Measurements from ENCODE around the gene CLTA. TPM values are rescaled to one million over a fixed set of nuclear protein-coding genes. Genes with fewer than 3 reads are reported as not detected.
"Not testable (repeated sequence)": the region's sequence is repeated elsewhere in the genome, so short reads cannot be mapped to it uniquely, and the experiment has no call there.

CLTA gene
- total and polyA plus RNA-seq, 2 donors = 131 to 199 TPM

DNA sequence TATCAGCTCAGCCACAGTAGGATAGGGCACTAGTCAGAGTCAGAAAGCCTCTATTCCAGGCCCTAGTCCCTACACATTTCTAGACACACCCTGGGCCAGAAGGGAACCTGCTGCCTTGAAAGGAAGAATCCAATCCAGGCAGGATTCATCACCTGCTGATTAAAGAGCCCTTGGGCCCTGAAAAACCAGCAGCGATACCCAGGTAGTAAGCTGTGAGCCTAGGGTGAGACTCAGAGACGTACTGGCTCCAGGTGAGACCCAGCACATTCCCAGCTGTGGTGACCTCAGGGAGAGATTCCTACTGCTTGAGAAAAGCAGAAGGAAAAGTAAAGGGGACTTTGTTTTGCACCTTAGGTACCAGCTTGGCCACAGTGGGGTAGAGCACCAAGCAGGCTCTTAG is 16.9 kb upstream of the CLTA start:
- WGBS = over 99% methylated on average over 2 of the region's 2 CpGs
- Histone ChIP-seq H3K4me3 (ENCODE audit: low read length in 2 of 2) (no peak overlapping the region), H3K27me3 (ENCODE audit: control insufficient read depth in 2 of 2, insufficient read depth in 1 of 2, low read length in 1 of 2) (no peaks in the 10 kb centered on the region), H3K4me1 (ENCODE audit: control insufficient read depth in 2 of 2, insufficient read depth in 2 of 2, low read length in 2 of 2) (no peaks in the 10 kb centered on the region), H3K36me3 (ENCODE audit: control insufficient read depth in 2 of 2, insufficient read depth in 2 of 2, low read length in 1 of 2) (no peaks in the 10 kb centered on the region), H3K9me3 (ENCODE audit: control insufficient read depth in 2 of 2, insufficient read depth in 1 of 2, low read length in 1 of 2) (no peaks in the 10 kb centered on the region), H3K27ac (ENCODE audit: low read depth in 1 of 2, low read length in 1 of 2) (no peak overlapping the region)
- DNase-seq (ENCODE audit: low read depth in 6 of 9, low spot score in 9 of 9) = no peak

DNA sequence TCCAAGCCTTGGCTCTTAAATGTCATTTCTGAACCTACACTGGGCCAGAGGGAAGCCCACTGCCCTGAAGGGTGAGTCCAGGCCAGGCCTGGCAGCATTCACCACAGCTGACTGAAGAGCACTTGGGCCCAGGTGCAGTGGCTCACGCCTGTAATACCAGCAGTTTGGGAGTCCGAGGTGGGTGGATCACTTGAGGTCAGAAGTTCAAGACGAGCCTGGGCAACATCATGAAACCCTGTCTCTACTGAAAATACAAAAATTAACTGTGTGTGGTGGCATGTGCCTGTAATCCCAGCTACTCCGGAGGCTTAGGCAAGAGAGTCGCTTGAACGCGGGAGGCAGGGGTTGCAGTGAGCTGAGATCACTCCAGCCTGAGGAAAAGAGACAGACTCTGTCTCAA is 16.4 kb upstream of the CLTA start:
- no peak for DNase-seq (ENCODE audit: low read depth in 6 of 9, low spot score in 9 of 9)
- no peak overlapping the region for H3K27ac ChIP-seq (ENCODE audit: low read depth in 1 of 2, low read length in 1 of 2)
- no peaks in the 10 kb centered on the region for H3K9me3 ChIP-seq (ENCODE audit: control insufficient read depth in 2 of 2, insufficient read depth in 1 of 2, low read length in 1 of 2)
- H3K36me3 ChIP-seq (ENCODE audit: control insufficient read depth in 2 of 2, insufficient read depth in 2 of 2, low read length in 1 of 2) = no peaks in the 10 kb centered on the region
- WGBS = 93% methylated on average over 7 of the region's 7 CpGs
- no peaks in the 10 kb centered on the region for H3K27me3 ChIP-seq (ENCODE audit: control insufficient read depth in 2 of 2, insufficient read depth in 1 of 2, low read length in 1 of 2)
- no peak overlapping the region for H3K4me3 ChIP-seq (ENCODE audit: low read length in 2 of 2)
- no peaks in the 10 kb centered on the region for H3K4me1 ChIP-seq (ENCODE audit: control insufficient read depth in 2 of 2, insufficient read depth in 2 of 2, low read length in 2 of 2)

DNA sequence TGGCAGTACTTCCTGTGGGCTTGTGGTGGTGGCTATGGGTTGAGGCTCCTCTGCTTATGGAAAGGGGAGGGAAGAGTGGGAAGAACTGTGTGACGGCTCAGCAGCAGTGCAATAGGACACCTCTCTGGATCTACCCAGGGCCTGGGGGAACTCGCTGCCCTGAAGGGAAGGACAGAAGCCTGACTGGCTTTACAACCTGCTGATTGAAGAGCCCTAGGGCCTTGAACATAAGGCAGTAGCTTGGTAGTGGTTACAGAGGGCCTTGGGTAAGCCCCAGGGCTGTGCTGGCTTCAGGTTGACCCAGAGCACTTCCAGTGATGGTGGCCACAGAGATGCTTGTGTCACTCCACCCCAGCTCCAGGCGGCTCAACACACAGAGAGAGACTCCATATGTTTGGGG is 16.0 kb upstream of the CLTA start:
- 96% methylated on average over 3 of the region's 3 CpGs for WGBS
- no peaks in the 10 kb centered on the region for H3K27me3 ChIP-seq (ENCODE audit: control insufficient read depth in 2 of 2, insufficient read depth in 1 of 2, low read length in 1 of 2)
- no peak for DNase-seq (ENCODE audit: low read depth in 6 of 9, low spot score in 9 of 9)

DNA sequence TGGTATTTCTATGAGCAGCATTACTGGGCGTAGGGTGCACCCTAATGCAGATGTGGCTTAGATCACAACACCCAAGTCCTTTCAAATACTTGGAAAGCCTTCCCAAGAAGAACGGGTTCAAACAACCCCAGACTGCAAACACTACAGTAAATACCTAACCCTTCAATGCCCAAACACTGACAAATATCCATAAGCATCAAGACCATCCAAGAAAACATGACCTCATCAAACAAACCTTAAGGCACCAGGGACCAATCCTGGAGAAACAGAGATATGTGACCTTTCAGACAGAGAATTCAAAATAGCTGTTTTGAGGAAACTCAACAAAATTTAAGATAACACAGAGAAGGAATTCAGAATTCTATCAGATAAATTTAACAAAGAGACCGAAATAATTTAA is 15.5 kb upstream of the CLTA start:
- not testable (repeated sequence) for H3K9me3 ChIP-seq (ENCODE audit: control insufficient read depth in 2 of 2, insufficient read depth in 1 of 2, low read length in 1 of 2); H3K36me3 ChIP-seq (ENCODE audit: control insufficient read depth in 2 of 2, insufficient read depth in 2 of 2, low read length in 1 of 2); H3K27me3 ChIP-seq (ENCODE audit: control insufficient read depth in 2 of 2, insufficient read depth in 1 of 2, low read length in 1 of 2); H3K27ac ChIP-seq (ENCODE audit: low read depth in 1 of 2, low read length in 1 of 2); H3K4me1 ChIP-seq (ENCODE audit: control insufficient read depth in 2 of 2, insufficient read depth in 2 of 2, low read length in 2 of 2); H3K4me3 ChIP-seq (ENCODE audit: low read length in 2 of 2); DNase-seq (ENCODE audit: low read depth in 6 of 9, low spot score in 9 of 9)
- 95% methylated on average over 3 of the region's 3 CpGs for WGBS

More for the DNA sequence above, 16.0 kb upstream of the CLTA start:
- Histone ChIP-seq H3K4me3 (ENCODE audit: low read length in 2 of 2) (no peak overlapping the region), H3K9me3 (ENCODE audit: control insufficient read depth in 2 of 2, insufficient read depth in 1 of 2, low read length in 1 of 2) (no peaks in the 10 kb centered on the region), H3K36me3 (ENCODE audit: control insufficient read depth in 2 of 2, insufficient read depth in 2 of 2, low read length in 1 of 2) (no peaks in the 10 kb centered on the region), H3K4me1 (ENCODE audit: control insufficient read depth in 2 of 2, insufficient read depth in 2 of 2, low read length in 2 of 2) (no peaks in the 10 kb centered on the region), H3K27ac (ENCODE audit: low read depth in 1 of 2, low read length in 1 of 2) (no peak overlapping the region)

DNA sequence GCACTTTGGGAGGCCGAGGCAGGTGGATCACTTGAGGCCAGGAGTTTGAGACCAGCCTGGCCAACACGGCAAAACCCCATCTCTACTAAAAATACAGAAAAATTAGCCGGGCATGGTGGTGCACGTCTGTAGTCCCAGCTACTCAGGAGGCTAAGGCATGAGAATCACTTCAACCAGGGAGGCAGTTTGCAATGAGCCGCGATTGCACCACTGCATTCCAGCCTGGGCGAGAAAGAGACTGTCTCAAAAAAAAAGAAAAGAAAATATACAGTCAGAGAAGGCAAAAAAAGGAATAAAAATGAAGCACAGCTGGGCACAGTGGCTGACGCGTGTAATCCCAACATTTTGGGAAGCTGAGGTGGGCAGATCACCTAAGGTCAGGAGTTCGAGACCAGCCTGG is 14.2 kb upstream of the CLTA start:
- H3K36me3 ChIP-seq (ENCODE audit: control insufficient read depth in 2 of 2, insufficient read depth in 2 of 2, low read length in 1 of 2); H3K27me3 ChIP-seq (ENCODE audit: control insufficient read depth in 2 of 2, insufficient read depth in 1 of 2, low read length in 1 of 2); H3K27ac ChIP-seq (ENCODE audit: low read depth in 1 of 2, low read length in 1 of 2); H3K4me1 ChIP-seq (ENCODE audit: control insufficient read depth in 2 of 2, insufficient read depth in 2 of 2, low read length in 2 of 2); DNase-seq (ENCODE audit: low read depth in 6 of 9, low spot score in 9 of 9); H3K4me3 ChIP-seq (ENCODE audit: low read length in 2 of 2); H3K9me3 ChIP-seq (ENCODE audit: control insufficient read depth in 2 of 2, insufficient read depth in 1 of 2, low read length in 1 of 2): not testable (repeated sequence)
- WGBS = 97% methylated on average over 10 of the region's 10 CpGs

DNA sequence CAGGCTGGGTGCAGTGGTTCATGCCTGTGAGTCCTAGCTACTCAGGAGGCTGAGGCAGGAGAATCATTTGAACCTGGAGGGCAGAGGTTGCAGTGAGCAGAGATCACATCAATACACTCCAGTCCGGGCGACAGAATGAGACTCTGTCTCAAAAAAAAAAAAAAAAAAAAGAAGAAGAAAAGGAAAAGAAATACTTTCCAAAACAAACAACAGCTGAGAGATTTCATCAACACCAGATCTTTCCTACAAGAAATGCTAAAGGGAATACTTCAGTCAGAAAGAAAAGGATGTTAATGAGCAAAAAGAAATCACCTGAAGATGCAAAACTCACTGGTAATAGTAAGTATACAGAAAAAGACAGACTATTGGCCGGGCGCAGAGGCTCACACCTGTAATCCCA is 13.2 kb upstream of the CLTA start:
- H3K4me1 ChIP-seq (ENCODE audit: control insufficient read depth in 2 of 2, insufficient read depth in 2 of 2, low read length in 2 of 2) = no peaks in the 10 kb centered on the region
- no peaks in the 10 kb centered on the region for H3K27me3 ChIP-seq (ENCODE audit: control insufficient read depth in 2 of 2, insufficient read depth in 1 of 2, low read length in 1 of 2)
- no peaks in the 10 kb centered on the region for H3K36me3 ChIP-seq (ENCODE audit: control insufficient read depth in 2 of 2, insufficient read depth in 2 of 2, low read length in 1 of 2)
- no peak overlapping the region for H3K27ac ChIP-seq (ENCODE audit: low read depth in 1 of 2, low read length in 1 of 2)
- WGBS = 98% methylated on average over 4 of the region's 4 CpGs
- no peaks in the 10 kb centered on the region for H3K9me3 ChIP-seq (ENCODE audit: control insufficient read depth in 2 of 2, insufficient read depth in 1 of 2, low read length in 1 of 2)
- no peak for DNase-seq (ENCODE audit: low read depth in 6 of 9, low spot score in 9 of 9)
- H3K4me3 ChIP-seq (ENCODE audit: low read length in 2 of 2) = no peak overlapping the region

DNA sequence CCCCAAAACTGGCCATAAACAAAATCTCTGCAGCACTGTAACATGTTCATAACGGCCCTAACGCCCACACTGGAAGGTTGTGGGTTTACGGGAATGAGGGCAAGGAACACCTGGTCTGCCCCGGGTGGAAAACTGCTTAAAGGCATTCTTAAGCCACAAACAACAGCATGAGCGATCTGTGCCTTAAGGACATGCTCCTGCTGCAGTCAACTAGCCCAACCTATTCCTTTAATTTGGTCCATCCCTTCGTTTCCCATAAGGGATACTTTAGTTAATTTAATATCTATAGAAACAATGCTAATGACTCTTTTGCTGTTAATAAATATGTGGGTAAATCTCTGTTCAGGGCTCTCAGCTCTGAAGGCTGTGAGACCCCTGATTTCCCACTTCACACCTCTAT is 10.5 kb upstream of the CLTA start:
- not testable (repeated sequence) for H3K4me3 ChIP-seq (ENCODE audit: low read length in 2 of 2); DNase-seq (ENCODE audit: low read depth in 6 of 9, low spot score in 9 of 9); H3K36me3 ChIP-seq (ENCODE audit: control insufficient read depth in 2 of 2, insufficient read depth in 2 of 2, low read length in 1 of 2); H3K27ac ChIP-seq (ENCODE audit: low read depth in 1 of 2, low read length in 1 of 2); H3K4me1 ChIP-seq (ENCODE audit: control insufficient read depth in 2 of 2, insufficient read depth in 2 of 2, low read length in 2 of 2); H3K27me3 ChIP-seq (ENCODE audit: control insufficient read depth in 2 of 2, insufficient read depth in 1 of 2, low read length in 1 of 2); H3K9me3 ChIP-seq (ENCODE audit: control insufficient read depth in 2 of 2, insufficient read depth in 1 of 2, low read length in 1 of 2)
- 92% methylated on average over 6 of the region's 6 CpGs for WGBS

DNA sequence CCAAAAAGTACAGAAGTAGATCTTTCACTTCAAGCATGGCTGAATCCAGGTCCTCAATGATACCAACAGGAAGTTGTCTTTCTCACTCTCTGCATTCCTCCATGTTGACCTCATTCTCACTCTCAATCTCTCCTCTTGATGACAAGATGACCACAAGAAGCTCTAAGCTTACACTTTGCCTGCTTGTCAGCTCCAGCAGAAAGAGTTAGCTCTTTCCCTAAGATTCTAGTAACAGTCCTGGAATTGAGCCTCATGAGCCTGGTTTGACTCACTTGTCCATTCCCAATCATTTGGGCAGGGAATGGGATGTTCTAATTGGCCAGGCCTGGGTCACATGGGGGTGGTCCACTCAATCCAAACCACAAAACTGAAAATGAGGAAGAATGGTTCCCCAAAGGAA is 3.3 kb upstream of the CLTA start:
- H3K9me3 ChIP-seq (ENCODE audit: control insufficient read depth in 2 of 2, insufficient read depth in 1 of 2, low read length in 1 of 2) = no peaks in the 10 kb centered on the region
- peaks cover 0 to 2% of the 10 kb centered on the region in 2 donors for H3K27me3 ChIP-seq (ENCODE audit: control insufficient read depth in 2 of 2, insufficient read depth in 1 of 2, low read length in 1 of 2)
- no peak overlapping the region for H3K4me3 ChIP-seq (ENCODE audit: low read length in 2 of 2)

DNA sequence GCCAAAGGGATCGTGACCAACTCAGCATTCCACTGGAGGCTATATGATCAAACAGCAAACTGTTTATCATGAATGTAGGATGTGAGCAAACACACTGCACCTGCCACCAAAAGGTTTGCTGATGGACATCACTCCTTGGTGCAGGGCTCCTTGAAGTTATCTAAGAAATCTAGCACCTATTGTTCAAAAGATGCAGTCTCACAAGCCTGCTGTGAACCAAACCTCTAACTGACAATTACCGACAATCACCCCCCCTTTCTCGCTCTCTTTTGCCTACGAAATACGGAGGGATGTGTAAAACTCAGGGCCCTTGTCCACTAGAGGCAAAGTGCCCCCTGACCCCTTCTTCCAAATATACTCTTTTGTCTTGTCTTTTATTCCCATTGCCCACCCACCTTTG is 2.5 kb upstream of the CLTA start:
- Histone ChIP-seq H3K4me1 (ENCODE audit: control insufficient read depth in 2 of 2, insufficient read depth in 2 of 2, low read length in 2 of 2) (peaks cover 16 to 19% of the 10 kb centered on the region in 2 donors), H3K27ac (ENCODE audit: low read depth in 1 of 2, low read length in 1 of 2) (no peak overlapping the region), H3K9me3 (ENCODE audit: control insufficient read depth in 2 of 2, insufficient read depth in 1 of 2, low read length in 1 of 2) (no peaks in the 10 kb centered on the region), H3K27me3 (ENCODE audit: control insufficient read depth in 2 of 2, insufficient read depth in 1 of 2, low read length in 1 of 2) (peaks cover 0 to 2% of the 10 kb centered on the region in 2 donors), H3K4me3 (ENCODE audit: low read length in 2 of 2) (no peak overlapping the region), H3K36me3 (ENCODE audit: control insufficient read depth in 2 of 2, insufficient read depth in 2 of 2, low read length in 1 of 2) (peaks cover 0 to under 1% of the 10 kb centered on the region in 2 donors)
- no peak for DNase-seq (ENCODE audit: low read depth in 6 of 9, low spot score in 9 of 9)
- WGBS = 99% methylated on average over 5 of the region's 5 CpGs

More for the DNA sequence above, 3.3 kb upstream of the CLTA start:
- Histone ChIP-seq H3K27ac (ENCODE audit: low read depth in 1 of 2, low read length in 1 of 2) (no peak overlapping the region), H3K4me1 (ENCODE audit: control insufficient read depth in 2 of 2, insufficient read depth in 2 of 2, low read length in 2 of 2) (peaks cover 9 to 13% of the 10 kb centered on the region in 2 donors), H3K36me3 (ENCODE audit: control insufficient read depth in 2 of 2, insufficient read depth in 2 of 2, low read length in 1 of 2) (no peaks in the 10 kb centered on the region)
- DNase-seq (ENCODE audit: low read depth in 6 of 9, low spot score in 9 of 9) = peak in 1 of 9 donors; percentile 20

DNA sequence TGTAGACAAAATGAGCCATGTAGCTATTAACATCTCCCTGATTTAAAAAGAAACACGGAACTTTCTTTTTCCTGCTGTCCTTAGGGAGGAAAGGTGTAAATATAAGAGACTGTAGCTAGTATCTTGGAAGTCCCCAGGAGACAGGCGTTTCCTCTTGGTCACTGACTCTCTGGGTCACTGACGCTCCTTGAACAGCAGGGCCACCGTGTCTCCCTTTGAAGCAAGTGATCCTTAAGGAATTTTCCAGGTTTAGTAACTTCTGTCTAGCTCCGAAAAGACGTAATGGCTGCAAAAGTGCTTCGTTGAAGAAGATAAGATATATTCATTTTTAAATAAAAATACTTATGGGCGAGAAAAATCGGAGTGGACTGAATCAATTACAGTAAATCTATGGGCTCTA is 745 bp upstream of the CLTA start:
- Histone ChIP-seq H3K9me3 (ENCODE audit: control insufficient read depth in 2 of 2, insufficient read depth in 1 of 2, low read length in 1 of 2) (no peaks in the 10 kb centered on the region), H3K36me3 (ENCODE audit: control insufficient read depth in 2 of 2, insufficient read depth in 2 of 2, low read length in 1 of 2) (peaks cover 3 to 15% of the 10 kb centered on the region in 2 donors), H3K27ac (ENCODE audit: low read depth in 1 of 2, low read length in 1 of 2) (no peak overlapping the region), H3K4me3 (ENCODE audit: low read length in 2 of 2) (peak overlapping the region; percentile 90 to 96), H3K4me1 (ENCODE audit: control insufficient read depth in 2 of 2, insufficient read depth in 2 of 2, low read length in 2 of 2) (peaks cover 16 to 24% of the 10 kb centered on the region in 2 donors), H3K27me3 (ENCODE audit: control insufficient read depth in 2 of 2, insufficient read depth in 1 of 2, low read length in 1 of 2) (peaks cover 0 to 2% of the 10 kb centered on the region in 2 donors)
- DNase-seq (ENCODE audit: low read depth in 6 of 9, low spot score in 9 of 9) = peak in 1 of 9 donors; percentile 13
- 14% methylated on average over 9 of the region's 9 CpGs for WGBS

Measured in thymus (tissue), 11 donors.